SK-N-SH treated with all-trans-retinoic acid at 6 μM for 48 hours (cell line): Measurements from ENCODE around the gene DSE.
"Not testable (repeated sequence)": the region's sequence is repeated elsewhere in the genome, so short reads cannot be mapped to it uniquely, and the experiment has no call there.

Experiments
- ARNTL ChIP-seq: fragments of 450-650 bp; formaldehyde crosslinking; IDR thresholded peaks from 2 replicates; pipeline ENCODE4 v1.5.0; 2020; ENCODE audit warnings: low read depth, mild to moderate bottlenecking, moderate library complexity, borderline replicate concordance
- RARB ChIP-seq: fragments of 250-450 bp; sonication (Bioruptor Pico); IDR thresholded peaks from 2 replicates; pipeline ENCODE4 v1.8.0; 2021; ENCODE audit warnings: mild to moderate bottlenecking, moderate library complexity
- ZNF565 ChIP-seq: fragments of 450-650 bp; formaldehyde crosslinking; conservative IDR thresholded peaks from 2 replicates; pipeline ENCODE4 v1.5.0; 2020; ENCODE audit warnings: low read depth, mild to moderate bottlenecking, moderate library complexity
- ZNF70 ChIP-seq: fragments of 450-650 bp; formaldehyde crosslinking; IDR thresholded peaks from 2 replicates; pipeline ENCODE4 v1.5.0; 2020; ENCODE audit warnings: mild to moderate bottlenecking, moderate library complexity
- ZNF8 ChIP-seq: fragments of 450-650 bp; formaldehyde crosslinking; IDR thresholded peaks from 2 replicates; pipeline ENCODE4 v1.5.0; 2020; ENCODE audit warnings: mild to moderate bottlenecking, moderate library complexity
- TF ChIP-seq, protein P1 (sequence below): fragments of 250-450 bp; sonication (Bioruptor Pico); IDR thresholded peaks from 2 replicates; pipeline ENCODE4 v1.8.0; 2020; ENCODE audit warnings: mild to moderate bottlenecking, moderate library complexity, borderline replicate concordance

DNA sequence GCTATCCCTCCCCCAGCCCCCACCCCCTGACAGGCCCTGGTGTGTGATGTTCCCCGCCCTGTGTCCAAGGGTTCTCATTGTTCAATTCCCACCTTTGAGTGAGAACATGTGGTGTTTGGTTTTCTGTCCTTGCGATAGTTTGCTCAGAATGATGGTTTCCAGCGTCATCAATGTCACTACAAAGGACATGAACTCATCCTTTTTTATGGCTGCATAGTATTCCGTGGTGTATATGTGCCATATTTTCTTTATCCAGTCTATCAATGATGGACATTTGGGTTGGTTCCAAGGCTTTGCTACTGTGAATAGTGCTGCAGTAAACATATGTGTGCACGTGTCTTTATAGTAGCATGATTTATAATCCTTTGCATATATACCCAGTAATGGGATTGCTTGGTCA lies 30.1 kb upstream of the DSE start:
- TF ChIP-seq ZNF8 (CRISPR knock-in tag); RARB (CRISPR knock-in tag); ZNF70 (CRISPR knock-in tag); ZNF565; ARNTL (CRISPR knock-in tag): not testable (repeated sequence)
- TF ChIP-seq, protein P1, sequence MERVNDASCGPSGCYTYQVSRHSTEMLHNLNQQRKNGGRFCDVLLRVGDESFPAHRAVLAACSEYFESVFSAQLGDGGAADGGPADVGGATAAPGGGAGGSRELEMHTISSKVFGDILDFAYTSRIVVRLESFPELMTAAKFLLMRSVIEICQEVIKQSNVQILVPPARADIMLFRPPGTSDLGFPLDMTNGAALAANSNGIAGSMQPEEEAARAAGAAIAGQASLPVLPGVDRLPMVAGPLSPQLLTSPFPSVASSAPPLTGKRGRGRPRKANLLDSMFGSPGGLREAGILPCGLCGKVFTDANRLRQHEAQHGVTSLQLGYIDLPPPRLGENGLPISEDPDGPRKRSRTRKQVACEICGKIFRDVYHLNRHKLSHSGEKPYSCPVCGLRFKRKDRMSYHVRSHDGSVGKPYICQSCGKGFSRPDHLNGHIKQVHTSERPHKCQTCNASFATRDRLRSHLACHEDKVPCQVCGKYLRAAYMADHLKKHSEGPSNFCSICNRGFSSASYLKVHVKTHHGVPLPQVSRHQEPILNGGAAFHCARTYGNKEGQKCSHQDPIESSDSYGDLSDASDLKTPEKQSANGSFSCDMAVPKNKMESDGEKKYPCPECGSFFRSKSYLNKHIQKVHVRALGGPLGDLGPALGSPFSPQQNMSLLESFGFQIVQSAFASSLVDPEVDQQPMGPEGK, result not testable (repeated sequence)
